ENCODE data around the gene CNIH1.

The CNIH1 gene

GRCh38 chr14:54377501-54377900, 63.7 kb downstream of the CNIH1 start:
- DNase-seq, result no peak

DNA sequence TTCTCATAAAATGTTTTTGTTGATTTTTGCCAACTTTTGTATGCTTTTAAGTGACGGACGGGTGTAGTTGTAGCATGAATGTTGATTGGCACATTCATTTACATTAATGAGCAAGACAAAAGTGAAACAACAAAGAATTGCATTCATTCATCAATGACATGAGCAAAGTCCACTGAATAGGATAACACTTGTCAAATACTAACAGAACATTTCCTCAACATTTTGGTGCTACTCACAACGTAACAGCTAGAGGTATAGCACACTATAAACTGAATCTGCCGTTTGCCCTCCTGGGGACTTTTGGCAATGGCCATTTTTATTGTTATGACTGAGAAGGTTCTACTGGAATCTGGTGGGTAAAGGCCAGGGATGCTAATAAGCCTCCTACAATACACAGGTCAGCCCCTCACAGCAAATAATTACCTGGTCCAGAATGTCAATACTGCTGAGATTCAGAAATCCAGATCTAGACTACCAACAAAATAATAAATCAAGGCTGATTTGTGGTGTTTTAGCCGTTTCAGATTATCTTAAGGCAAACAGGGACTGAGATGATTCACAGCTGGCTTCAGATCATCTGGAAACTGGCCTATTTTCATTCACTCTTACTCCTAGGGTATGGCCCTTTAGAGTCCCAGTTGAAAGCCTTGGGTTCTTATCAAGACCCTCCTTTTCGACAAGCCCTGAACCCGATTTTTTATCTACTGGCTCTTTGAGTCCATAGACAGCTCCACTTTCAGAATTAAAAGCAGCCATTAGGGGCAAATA, 66.9 kb downstream of the CNIH1 start:
- DNase-seq, result no peak
